Measurements from ENCODE around the gene COL4A4.

COL4A4 gene

DNA sequence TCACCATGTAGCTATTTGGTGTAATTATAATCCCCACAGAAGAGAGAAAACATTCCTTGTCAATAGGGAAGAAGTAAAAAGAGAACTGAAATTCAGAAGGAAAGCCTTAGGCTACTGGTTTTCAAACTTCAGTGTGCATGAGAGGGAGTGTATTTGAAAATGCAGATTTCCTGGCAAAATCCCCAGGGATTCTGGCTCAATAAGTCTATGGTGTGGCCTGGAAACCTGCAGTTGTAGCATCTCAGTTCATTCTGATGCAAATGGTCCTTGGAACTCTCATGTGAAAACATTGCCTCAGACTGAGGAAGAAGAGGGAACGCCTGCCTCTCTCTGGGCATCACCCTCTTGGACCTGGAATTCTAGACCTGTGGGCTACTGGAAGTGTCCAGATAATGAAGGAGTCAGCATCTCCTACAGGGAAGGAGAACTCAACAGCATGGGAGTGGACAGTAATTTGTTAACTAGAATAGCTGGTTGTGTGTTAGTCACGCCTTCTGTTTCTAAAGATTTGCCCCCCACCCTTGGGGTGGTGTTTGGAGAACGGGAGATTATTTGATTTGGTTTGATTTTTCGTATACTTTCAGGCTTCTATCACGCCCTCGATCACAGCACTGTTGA is 21.7 kb upstream of the COL4A4 start:
- no peaks in the 10 kb centered on the region for H3K36me3 Mint-ChIP-seq (ENCODE audit: low read depth)
- H3K4me1 Mint-ChIP-seq = peaks cover 8% of the 10 kb centered on the region
- peaks cover 2% of the 10 kb centered on the region for H3K9me3 Mint-ChIP-seq
- DNase-seq = no peak
- TF ChIP-seq, protein P1, sequence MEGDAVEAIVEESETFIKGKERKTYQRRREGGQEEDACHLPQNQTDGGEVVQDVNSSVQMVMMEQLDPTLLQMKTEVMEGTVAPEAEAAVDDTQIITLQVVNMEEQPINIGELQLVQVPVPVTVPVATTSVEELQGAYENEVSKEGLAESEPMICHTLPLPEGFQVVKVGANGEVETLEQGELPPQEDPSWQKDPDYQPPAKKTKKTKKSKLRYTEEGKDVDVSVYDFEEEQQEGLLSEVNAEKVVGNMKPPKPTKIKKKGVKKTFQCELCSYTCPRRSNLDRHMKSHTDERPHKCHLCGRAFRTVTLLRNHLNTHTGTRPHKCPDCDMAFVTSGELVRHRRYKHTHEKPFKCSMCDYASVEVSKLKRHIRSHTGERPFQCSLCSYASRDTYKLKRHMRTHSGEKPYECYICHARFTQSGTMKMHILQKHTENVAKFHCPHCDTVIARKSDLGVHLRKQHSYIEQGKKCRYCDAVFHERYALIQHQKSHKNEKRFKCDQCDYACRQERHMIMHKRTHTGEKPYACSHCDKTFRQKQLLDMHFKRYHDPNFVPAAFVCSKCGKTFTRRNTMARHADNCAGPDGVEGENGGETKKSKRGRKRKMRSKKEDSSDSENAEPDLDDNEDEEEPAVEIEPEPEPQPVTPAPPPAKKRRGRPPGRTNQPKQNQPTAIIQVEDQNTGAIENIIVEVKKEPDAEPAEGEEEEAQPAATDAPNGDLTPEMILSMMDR (IDR thresholded peaks at IDR 0.05) = no peak
- H3K27ac Mint-ChIP-seq = no peak overlapping the region
- peaks cover 5% of the 10 kb centered on the region for H3K27me3 Mint-ChIP-seq (ENCODE audit: low read depth, poor library complexity)
- H3K4me3 Mint-ChIP-seq = no peak overlapping the region

DNA sequence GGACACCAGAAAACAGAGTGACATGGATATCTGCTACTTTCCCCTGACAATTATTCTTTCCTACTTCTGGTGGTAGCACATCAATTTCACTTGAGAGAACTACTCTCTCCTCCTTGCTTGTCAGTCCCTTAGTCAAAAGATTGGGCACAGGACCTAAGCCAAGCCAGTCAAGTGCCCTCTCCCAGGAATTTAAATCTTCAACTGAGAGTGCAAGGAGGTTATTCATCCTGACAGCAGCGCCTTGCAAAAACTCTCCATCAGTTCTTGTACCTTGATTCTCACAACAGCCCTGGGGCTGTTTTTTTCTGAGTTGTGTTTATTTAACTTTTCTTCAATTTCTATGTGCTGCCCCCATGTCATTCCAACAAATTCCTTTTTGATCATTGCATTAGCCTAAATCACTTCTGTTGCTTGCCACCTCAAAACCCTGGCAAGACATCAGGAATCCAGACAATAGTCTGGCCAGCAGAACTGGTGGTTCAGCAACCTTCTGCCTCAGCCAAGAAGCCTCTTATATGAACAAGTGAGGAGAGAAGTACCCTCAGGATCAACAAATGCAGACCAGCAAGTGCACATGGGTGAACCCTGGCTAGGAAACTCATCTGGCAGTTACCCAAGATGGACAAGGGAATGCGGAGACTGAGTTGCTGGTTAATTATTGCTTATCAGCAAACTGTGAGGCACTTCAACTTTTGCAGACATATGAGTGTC is 19.8 kb upstream of the COL4A4 start:
- peaks cover 2% of the 10 kb centered on the region for H3K9me3 Mint-ChIP-seq
- no peaks in the 10 kb centered on the region for H3K36me3 Mint-ChIP-seq (ENCODE audit: low read depth)
- TF ChIP-seq, protein P1 (IDR thresholded peaks at IDR 0.05) = no peak
- DNase-seq = no peak
- peaks cover 5% of the 10 kb centered on the region for H3K27me3 Mint-ChIP-seq (ENCODE audit: low read depth, poor library complexity)
- H3K4me1 Mint-ChIP-seq = peaks cover 8% of the 10 kb centered on the region
- H3K27ac Mint-ChIP-seq = no peak overlapping the region
- no peak overlapping the region for H3K4me3 Mint-ChIP-seq

DNA sequence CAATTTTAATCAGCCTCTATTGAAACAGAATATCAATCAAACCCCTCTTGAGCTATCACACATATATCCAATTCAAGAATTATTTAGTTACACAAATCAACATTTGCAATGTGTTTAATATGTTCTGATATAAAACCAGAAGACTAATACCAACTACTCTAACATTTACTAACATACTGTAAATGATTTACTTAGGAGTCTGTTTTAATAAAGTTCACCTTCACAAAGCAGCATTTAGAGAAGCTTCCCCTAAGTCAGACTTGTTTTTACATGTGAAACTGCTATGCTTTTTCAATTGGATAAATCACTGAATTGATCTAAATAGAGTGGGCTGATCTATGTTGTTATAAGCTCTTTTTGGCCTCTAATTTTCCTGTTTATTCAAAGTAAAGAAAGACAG is 18.8 kb upstream of the COL4A4 start:
- TF ChIP-seq, protein P1 (IDR thresholded peaks at IDR 0.05) = no peak
- no peak overlapping the region for H3K4me3 Mint-ChIP-seq
- peaks cover 8% of the 10 kb centered on the region for H3K27me3 Mint-ChIP-seq (ENCODE audit: low read depth, poor library complexity)
- H3K27ac Mint-ChIP-seq = no peak overlapping the region
- DNase-seq = no peak
- no peaks in the 10 kb centered on the region for H3K36me3 Mint-ChIP-seq (ENCODE audit: low read depth)
- no peaks in the 10 kb centered on the region for H3K4me1 Mint-ChIP-seq
- peaks cover 2% of the 10 kb centered on the region for H3K9me3 Mint-ChIP-seq

DNA sequence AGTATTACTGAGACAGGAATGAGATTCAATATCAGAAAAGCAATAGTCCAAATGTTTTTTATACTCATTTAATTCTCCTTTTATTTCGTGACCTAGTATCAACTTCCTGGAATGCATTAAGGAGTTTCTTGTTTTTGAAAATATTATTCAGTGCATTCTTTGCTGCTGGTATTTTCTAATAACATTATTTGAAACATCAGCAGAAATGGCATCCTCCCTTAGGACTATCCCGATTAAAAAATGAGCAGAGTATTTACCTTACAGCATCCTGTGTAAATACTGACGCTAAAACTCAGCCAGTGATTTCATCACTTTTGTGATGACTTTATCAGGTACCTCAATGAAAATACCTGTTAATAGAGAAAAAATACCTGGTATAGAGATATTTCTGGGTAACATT is 16.8 kb upstream of the COL4A4 start:
- Mint-ChIP-seq H3K9me3 (peaks cover 2% of the 10 kb centered on the region), H3K27me3 (ENCODE audit: low read depth, poor library complexity) (peaks cover 11% of the 10 kb centered on the region), H3K4me3 (no peak overlapping the region), H3K4me1 (no peaks in the 10 kb centered on the region), H3K27ac (no peak overlapping the region), H3K36me3 (ENCODE audit: low read depth) (no peaks in the 10 kb centered on the region)
- DNase-seq = no peak
- TF ChIP-seq, protein P1 (IDR thresholded peaks at IDR 0.05) = no peak

DNA sequence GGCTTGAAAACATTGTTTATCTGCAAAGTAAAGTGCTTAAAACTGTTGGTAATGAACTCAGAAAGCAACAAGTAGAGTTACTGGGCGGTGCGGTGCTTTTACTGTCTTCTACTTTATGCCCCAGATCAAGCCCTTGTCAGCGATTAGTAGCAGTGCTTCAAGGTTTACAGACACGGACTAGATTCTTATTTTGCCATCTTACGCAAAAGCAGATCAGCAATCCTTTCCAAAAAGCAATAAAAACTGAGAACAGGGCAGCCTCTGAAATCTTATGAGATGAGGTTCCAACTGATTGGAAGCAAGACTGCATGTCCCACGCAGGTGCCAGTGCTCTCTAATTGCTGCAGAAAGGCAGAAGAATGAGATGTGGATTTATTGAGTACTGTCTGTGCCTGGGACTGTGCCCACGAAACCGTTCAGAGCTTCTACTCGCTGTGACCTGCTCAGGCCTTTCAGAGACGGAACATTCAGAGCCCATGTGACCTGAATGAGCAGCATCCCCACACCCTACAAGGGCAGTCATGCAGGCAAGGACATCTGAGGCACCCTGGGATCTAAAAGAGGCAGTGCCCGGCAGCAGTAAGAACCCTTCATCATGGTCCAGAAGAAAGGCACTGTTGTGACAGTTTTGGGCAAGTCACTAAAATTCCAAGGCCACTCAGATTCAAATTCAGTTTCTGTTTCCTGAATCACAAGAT is 16.1 kb upstream of the COL4A4 start:
- Mint-ChIP-seq H3K4me3 (no peak overlapping the region), H3K9me3 (peaks cover 2% of the 10 kb centered on the region), H3K4me1 (no peaks in the 10 kb centered on the region), H3K27me3 (ENCODE audit: low read depth, poor library complexity) (peaks cover 15% of the 10 kb centered on the region), H3K36me3 (ENCODE audit: low read depth) (no peaks in the 10 kb centered on the region), H3K27ac (no peak overlapping the region)
- TF ChIP-seq, protein P1 (IDR thresholded peaks at IDR 0.05) = no peak
- no peak for DNase-seq
